Measurements from ENCODE around the gene BAZ2B. TPM values are rescaled to one million over a fixed set of nuclear protein-coding genes. Genes with fewer than 3 reads are reported as not detected.

The BAZ2B gene
- total and polyA plus RNA-seq, 9 of the 15 experiments (the other 6 are each of a cell fraction or from before 2014, with no cell fraction given), result 7.5 to 38.6 (median 19.8) TPM

DNA sequence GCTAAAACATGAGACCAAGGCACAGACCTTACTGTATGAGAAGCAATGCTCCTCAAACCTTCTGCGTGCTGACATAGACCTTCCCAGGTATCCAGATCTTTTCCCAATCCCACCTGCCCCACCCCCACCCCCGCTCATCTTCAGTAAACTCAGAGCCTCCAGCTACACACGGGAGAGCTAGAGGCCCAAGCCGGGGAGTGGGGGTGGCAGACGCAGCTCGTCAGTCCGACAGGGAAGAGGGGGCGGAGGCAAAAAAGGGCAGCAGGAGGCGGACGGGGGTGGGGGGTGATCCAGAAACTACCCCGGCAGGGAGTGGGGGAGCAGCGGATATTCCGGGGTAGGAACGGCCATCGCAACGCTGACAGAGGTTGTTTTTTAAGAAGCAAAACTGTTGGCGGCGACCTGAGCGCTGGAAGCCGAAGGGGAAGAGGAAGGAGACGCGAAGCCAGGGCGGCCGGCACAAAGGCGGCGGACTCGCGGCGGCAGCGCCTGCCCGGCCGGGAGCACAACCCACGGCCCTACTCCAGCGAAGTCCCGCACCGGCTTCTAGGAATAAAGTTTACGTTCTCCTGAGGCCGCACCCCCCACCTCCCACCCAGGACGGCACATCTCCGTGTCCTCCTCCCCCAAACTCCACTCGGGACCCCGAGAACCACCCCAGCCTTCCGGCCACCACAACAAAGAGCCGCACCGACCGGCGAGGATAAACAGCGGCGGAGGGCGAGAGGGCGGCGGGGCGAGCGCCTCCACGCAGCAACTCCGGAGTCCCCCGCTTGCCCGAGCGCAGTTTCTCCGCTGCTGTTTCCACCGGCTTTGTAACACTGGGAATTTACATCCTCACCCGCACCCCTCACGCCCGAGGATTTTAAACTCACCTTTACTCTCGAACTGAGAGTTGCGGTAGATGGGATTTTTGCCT, 722 bp downstream of the BAZ2B start (continued):
- TF ChIP-seq, protein P1, sequence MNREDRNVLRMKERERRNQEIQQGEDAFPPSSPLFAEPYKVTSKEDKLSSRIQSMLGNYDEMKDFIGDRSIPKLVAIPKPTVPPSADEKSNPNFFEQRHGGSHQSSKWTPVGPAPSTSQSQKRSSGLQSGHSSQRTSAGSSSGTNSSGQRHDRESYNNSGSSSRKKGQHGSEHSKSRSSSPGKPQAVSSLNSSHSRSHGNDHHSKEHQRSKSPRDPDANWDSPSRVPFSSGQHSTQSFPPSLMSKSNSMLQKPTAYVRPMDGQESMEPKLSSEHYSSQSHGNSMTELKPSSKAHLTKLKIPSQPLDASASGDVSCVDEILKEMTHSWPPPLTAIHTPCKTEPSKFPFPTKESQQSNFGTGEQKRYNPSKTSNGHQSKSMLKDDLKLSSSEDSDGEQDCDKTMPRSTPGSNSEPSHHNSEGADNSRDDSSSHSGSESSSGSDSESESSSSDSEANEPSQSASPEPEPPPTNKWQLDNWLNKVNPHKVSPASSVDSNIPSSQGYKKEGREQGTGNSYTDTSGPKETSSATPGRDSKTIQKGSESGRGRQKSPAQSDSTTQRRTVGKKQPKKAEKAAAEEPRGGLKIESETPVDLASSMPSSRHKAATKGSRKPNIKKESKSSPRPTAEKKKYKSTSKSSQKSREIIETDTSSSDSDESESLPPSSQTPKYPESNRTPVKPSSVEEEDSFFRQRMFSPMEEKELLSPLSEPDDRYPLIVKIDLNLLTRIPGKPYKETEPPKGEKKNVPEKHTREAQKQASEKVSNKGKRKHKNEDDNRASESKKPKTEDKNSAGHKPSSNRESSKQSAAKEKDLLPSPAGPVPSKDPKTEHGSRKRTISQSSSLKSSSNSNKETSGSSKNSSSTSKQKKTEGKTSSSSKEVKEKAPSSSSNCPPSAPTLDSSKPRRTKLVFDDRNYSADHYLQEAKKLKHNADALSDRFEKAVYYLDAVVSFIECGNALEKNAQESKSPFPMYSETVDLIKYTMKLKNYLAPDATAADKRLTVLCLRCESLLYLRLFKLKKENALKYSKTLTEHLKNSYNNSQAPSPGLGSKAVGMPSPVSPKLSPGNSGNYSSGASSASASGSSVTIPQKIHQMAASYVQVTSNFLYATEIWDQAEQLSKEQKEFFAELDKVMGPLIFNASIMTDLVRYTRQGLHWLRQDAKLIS (CRISPR knock-in tag; IDR thresholded peaks at IDR 0.05), result peak; percentile 80
- TF ChIP-seq KDM5B (IDR thresholded peaks at IDR 0.05; ENCODE audit: insufficient replicate concordance, low read depth, low read length), result peak; percentile 40
- TF ChIP-seq, protein P2, sequence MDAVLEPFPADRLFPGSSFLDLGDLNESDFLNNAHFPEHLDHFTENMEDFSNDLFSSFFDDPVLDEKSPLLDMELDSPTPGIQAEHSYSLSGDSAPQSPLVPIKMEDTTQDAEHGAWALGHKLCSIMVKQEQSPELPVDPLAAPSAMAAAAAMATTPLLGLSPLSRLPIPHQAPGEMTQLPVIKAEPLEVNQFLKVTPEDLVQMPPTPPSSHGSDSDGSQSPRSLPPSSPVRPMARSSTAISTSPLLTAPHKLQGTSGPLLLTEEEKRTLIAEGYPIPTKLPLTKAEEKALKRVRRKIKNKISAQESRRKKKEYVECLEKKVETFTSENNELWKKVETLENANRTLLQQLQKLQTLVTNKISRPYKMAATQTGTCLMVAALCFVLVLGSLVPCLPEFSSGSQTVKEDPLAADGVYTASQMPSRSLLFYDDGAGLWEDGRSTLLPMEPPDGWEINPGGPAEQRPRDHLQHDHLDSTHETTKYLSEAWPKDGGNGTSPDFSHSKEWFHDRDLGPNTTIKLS (IDR thresholded peaks at IDR 0.05; ENCODE audit: borderline replicate concordance, low read depth), result 0 out of 2 replicates have a peak, but pooled peaks have one; percentile 40
- peak; percentile 39; the same call in 1 of the 2 replicates for TF ChIP-seq ZBTB1 (CRISPR knock-in tag; IDR thresholded peaks at IDR 0.05; ENCODE audit: borderline replicate concordance, low read depth)
- peak in 1 of 2 experiments; percentile 40; a peak in 1 of 4 replicates for TF ChIP-seq SRF (CRISPR knock-in tag; IDR thresholded peaks at IDR 0.05)
- no peak for TF ChIP-seq BDP1 (IDR thresholded peaks at IDR 0.05; ENCODE audit: insufficient read depth, insufficient read length)
- TF ChIP-seq SMARCE1 (IDR thresholded peaks at IDR 0.05), result peak; percentile 17; the same call in 1 of the 2 replicates
- no peak for TF ChIP-seq STAT5B (CRISPR knock-in tag; IDR thresholded peaks at IDR 0.05)
- TF ChIP-seq, protein P3, sequence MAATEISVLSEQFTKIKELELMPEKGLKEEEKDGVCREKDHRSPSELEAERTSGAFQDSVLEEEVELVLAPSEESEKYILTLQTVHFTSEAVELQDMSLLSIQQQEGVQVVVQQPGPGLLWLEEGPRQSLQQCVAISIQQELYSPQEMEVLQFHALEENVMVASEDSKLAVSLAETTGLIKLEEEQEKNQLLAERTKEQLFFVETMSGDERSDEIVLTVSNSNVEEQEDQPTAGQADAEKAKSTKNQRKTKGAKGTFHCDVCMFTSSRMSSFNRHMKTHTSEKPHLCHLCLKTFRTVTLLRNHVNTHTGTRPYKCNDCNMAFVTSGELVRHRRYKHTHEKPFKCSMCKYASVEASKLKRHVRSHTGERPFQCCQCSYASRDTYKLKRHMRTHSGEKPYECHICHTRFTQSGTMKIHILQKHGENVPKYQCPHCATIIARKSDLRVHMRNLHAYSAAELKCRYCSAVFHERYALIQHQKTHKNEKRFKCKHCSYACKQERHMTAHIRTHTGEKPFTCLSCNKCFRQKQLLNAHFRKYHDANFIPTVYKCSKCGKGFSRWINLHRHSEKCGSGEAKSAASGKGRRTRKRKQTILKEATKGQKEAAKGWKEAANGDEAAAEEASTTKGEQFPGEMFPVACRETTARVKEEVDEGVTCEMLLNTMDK (IDR thresholded peaks at IDR 0.05; ENCODE audit: borderline replicate concordance, insufficient read depth, low read depth, low read length, poor library complexity, severe bottlenecking), result no peak
- no peak; the same call in 1 of the 2 replicates for TF ChIP-seq CTBP1 (IDR thresholded peaks at IDR 0.05; ENCODE audit: borderline replicate concordance)
- TF ChIP-seq NFIC (IDR thresholded peaks at IDR 0.05), result peak; percentile 27; the same call in 1 of the 2 replicates
- peak; percentile 76 for TF ChIP-seq MECOM (CRISPR knock-in tag; IDR thresholded peaks at IDR 0.05)
- TF ChIP-seq ZBED1 (IDR thresholded peaks at IDR 0.05), result 0 out of 2 replicates have a peak, but pooled peaks have one; percentile 34
- TF ChIP-seq SAP30 (IDR thresholded peaks at IDR 0.05; ENCODE audit: borderline replicate concordance, insufficient read depth, low read depth, low read length, poor library complexity, severe bottlenecking), result peak; percentile 30
- no peak for TF ChIP-seq KLF13 (tag; IDR thresholded peaks at IDR 0.05; ENCODE audit: borderline replicate concordance, low read depth)
- TF ChIP-seq ZKSCAN3 (CRISPR knock-in tag; IDR thresholded peaks at IDR 0.05), result no peak
- TF ChIP-seq CHCHD3 (CRISPR knock-in tag; IDR thresholded peaks at IDR 0.05), result no peak
- 0 out of 2 replicates have a peak, but pooled peaks have one; percentile 17 for TF ChIP-seq ZNF384 (IDR thresholded peaks at IDR 0.05; ENCODE audit: low read depth, low read length)
- TF ChIP-seq RBM25 (IDR thresholded peaks at IDR 0.05; ENCODE audit: low read depth, low read length, severe bottlenecking), result no peak

Measured in K562 (cell line).